Suprapubic skin (tissue), 3 donors: ENCODE measurements around the gene HDAC11.

Source experiments
- POLR2A ChIP-seq, 2 donors: fragments of 450-650 bp; IDR thresholded peaks; one replicate each; pipeline ENCODE4 v1.6.1; 2017; ENCODE audit warnings: antibody characterized with exemption in 2 of 2, mild to moderate bottlenecking in 2 of 2, moderate library complexity in 2 of 2
- TF ChIP-seq, protein P1 (sequence below), 2 donors: fragments of 200-600 bp in 1 of 2; fragments of 450-650 bp in 1 of 2; sonication (generic) in 1 of 2; IDR thresholded peaks; one replicate each; pipeline ENCODE4 v1.5.1; 2016 to 2019; ENCODE audit warnings: antibody characterized with exemption in 2 of 2, mild to moderate bottlenecking in 1 of 2, moderate library complexity in 1 of 2

DNA sequence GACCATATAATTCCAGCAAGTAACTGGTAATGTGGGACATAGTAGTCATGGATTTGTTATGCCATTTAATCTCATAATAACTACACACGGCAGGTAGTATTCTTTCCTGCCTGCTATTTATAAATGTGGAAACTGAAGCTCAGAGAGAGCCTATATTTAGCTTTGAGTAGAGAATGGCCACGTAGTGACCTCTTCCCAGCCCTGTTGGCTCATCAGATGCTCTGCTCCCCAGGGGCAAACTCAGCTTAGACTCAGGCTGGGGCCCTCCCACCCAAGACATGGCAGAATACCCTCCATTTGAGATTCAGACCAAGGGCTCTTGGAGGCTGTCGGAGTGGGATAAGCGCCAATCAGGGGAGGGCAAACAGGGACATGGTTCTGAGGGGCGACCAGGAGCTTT, 17.3 kb upstream of the HDAC11 start:
- TF ChIP-seq, protein P1, sequence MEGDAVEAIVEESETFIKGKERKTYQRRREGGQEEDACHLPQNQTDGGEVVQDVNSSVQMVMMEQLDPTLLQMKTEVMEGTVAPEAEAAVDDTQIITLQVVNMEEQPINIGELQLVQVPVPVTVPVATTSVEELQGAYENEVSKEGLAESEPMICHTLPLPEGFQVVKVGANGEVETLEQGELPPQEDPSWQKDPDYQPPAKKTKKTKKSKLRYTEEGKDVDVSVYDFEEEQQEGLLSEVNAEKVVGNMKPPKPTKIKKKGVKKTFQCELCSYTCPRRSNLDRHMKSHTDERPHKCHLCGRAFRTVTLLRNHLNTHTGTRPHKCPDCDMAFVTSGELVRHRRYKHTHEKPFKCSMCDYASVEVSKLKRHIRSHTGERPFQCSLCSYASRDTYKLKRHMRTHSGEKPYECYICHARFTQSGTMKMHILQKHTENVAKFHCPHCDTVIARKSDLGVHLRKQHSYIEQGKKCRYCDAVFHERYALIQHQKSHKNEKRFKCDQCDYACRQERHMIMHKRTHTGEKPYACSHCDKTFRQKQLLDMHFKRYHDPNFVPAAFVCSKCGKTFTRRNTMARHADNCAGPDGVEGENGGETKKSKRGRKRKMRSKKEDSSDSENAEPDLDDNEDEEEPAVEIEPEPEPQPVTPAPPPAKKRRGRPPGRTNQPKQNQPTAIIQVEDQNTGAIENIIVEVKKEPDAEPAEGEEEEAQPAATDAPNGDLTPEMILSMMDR (IDR thresholded peaks at IDR 0.05), result no peak
- TF ChIP-seq POLR2A (IDR thresholded peaks at IDR 0.05), result no peak
